K562 (cell line): ENCODE data around the gene CD99L2. TPM values are rescaled to one million over a fixed set of nuclear protein-coding genes. Genes with fewer than 3 reads are reported as not detected.

Experiments
- ATAC-seq: fragments of 200-7000 bp; cut with Tn5 transposase; 3 replicates; pipeline ENCODE4 v1.9.1; 2020; ENCODE audit warnings: moderate library complexity
- BruUV-seq: library from RNA; stranded (reverse); fragments of 400-500 nt; replicated peaks from 2 replicates; lab custom pipeline; 2021; lab: Mats Ljungman, UMichigan
- CTCF ChIA-PET: fragments of 300-600 bp; formaldehyde crosslinking; extraction: SDS; loops from one replicate; lab custom pipeline; 2021; ENCODE audit warnings: low intra/inter-chr PET ratio; lab: Yijun Ruan, JAX
- POLR2A ChIA-PET: fragments of 300-600, 350-650 bp; sonication (Branson Sonifier 250); formaldehyde crosslinking; extraction: SDS; loops from one replicate; lab custom pipeline; 2021; ENCODE audit warnings: antibody characterized with exemption, inconsistent platforms; lab: Yijun Ruan, JAX
- DNase-seq, 4 experiments: peaks; one replicate each; pipeline versions ENCODE4 v3.0.0 to v3.0.0-alpha.2; 2011 to 2018; ENCODE audit warnings: low spot score in 3 of 4, mixed read lengths in 3 of 4; ENCODE audit errors: extremely low read depth in 1 of 4
- FAIRE-seq: peaks from 2 replicates; lab custom pipeline; 2011; peaks lifted over from hg19 to GRCh38; lab: Jason Lieb, UNC
- H2AFZ ChIP-seq: 2 replicates; pipeline ENCODE4 v1.6.0; 2011; ENCODE audit warnings: low read depth, low read length, control low read depth, inconsistent platforms
- H3K27ac ChIP-seq: fragments of 200-600 bp; 3 replicates; pipeline ENCODE4 v1.8.0; 2011; ENCODE audit warnings: low read depth, mild to moderate bottlenecking, control low read depth, inconsistent platforms, low read length, moderate library complexity, mixed read lengths; ENCODE audit errors: extremely low read depth
- H3K27me3 ChIP-seq, 2 experiments: fragments of 300-600 bp in 1 of 2; 2 replicates in 1 of 2; 3 replicates in 1 of 2; pipeline versions ENCODE4 v1.6.0 to v1.8.0; 2011; ENCODE audit warnings: inconsistent platforms in 2 of 2, low read length in 2 of 2, mild to moderate bottlenecking in 1 of 2, mixed read lengths in 1 of 2, moderate library complexity in 1 of 2; ENCODE audit not compliant: control insufficient read depth in 2 of 2, insufficient read depth in 2 of 2
- H3K36me3 ChIP-seq: fragments of 300-600 bp; 3 replicates; pipeline ENCODE4 v1.8.0; 2011; ENCODE audit warnings: mild to moderate bottlenecking, low read length, inconsistent platforms; ENCODE audit not compliant: control insufficient read depth, insufficient read depth
- H3K4me1 ChIP-seq, 2 experiments: fragments of 200-600 bp in 1 of 2; replicated peaks in 1 of 2; 2 replicates in 1 of 2; 3 replicates in 1 of 2; pipeline versions ENCODE4 v1.5.1 to v1.8.0; 2011; ENCODE audit warnings: inconsistent platforms in 2 of 2, low read length in 2 of 2, mild to moderate bottlenecking in 1 of 2, mixed read lengths in 1 of 2, moderate library complexity in 1 of 2; ENCODE audit not compliant: control insufficient read depth in 2 of 2, insufficient read depth in 2 of 2
- H3K4me2 ChIP-seq: 2 replicates; pipeline ENCODE4 v1.6.1; 2011; ENCODE audit warnings: low read length, control low read depth, inconsistent platforms, mixed read lengths; ENCODE audit not compliant: insufficient read depth
- H3K4me3 ChIP-seq: fragments of 200-600 bp; sonication (generic), shearing (Covaris generic); 2 replicates; pipeline ENCODE4 v1.5.1; 2016; ENCODE audit warnings: control low read depth, inconsistent platforms
- H3K79me2 ChIP-seq: fragments of 200-600 bp; 3 replicates; pipeline ENCODE4 v1.8.0; 2011; ENCODE audit warnings: low read length, inconsistent platforms; ENCODE audit not compliant: control insufficient read depth, insufficient read depth
- H3K9ac ChIP-seq, 2 experiments: 2 replicates each; pipeline versions ENCODE4 v1.6.0 to v1.6.1; 2011; ENCODE audit warnings: low read depth in 2 of 2, low read length in 2 of 2, control low read depth in 1 of 2, inconsistent platforms in 1 of 2, mild to moderate bottlenecking in 1 of 2, mixed read lengths in 1 of 2; ENCODE audit not compliant: insufficient read depth in 1 of 2
- H3K9me1 ChIP-seq: one replicate; pipeline ENCODE4 v1.6.0; 2011; ENCODE audit warnings: inconsistent platforms, mild to moderate bottlenecking, low read length, moderate library complexity; ENCODE audit not compliant: control insufficient read depth, insufficient read depth
- H3K9me3 ChIP-seq: replicated peaks from 2 replicates; pipeline ENCODE4 v1.5.1; 2011; ENCODE audit warnings: low read depth, low read length, inconsistent platforms; ENCODE audit not compliant: control insufficient read depth, insufficient read depth
- H4K20me1 ChIP-seq: replicated peaks from 2 replicates; pipeline ENCODE4 v1.6.1; 2011; ENCODE audit warnings: low read length, inconsistent platforms, mixed read lengths; ENCODE audit not compliant: control insufficient read depth, insufficient read depth
- BRD4 ChIP-seq: fragments of 200-600 bp; sonication (generic); IDR thresholded peaks from 2 replicates; pipeline ENCODE4 v1.6.1; 2017; ENCODE audit warnings: inconsistent platforms
- CAMTA2 ChIP-seq: fragments of 250-450 bp; sonication (Bioruptor Pico); conservative IDR thresholded peaks from 2 replicates; pipeline ENCODE4 v1.5.1; 2022
- CBFA2T3 ChIP-seq: fragments of 450-650 bp; IDR thresholded peaks from 2 replicates; pipeline ENCODE4 v1.6.1; 2017
- CBFB ChIP-seq: sonication (generic); formaldehyde crosslinking; IDR thresholded peaks from 2 replicates; pipeline ENCODE4 v1.4.0; 2020; ENCODE audit warnings: mild to moderate bottlenecking, missing genetic modification reagents
- E2F3 ChIP-seq: fragments of 250-450 bp; sonication (Bioruptor Pico); IDR thresholded peaks from 2 replicates; pipeline ENCODE4 v1.4.0; 2020; ENCODE audit warnings: mild to moderate bottlenecking
- FIP1L1 ChIP-seq: fragments of 200-400 bp; formaldehyde crosslinking; IDR thresholded peaks from 2 replicates; pipeline ENCODE4 v1.6.1; 2018; ENCODE audit warnings: mild to moderate bottlenecking, low read depth, low read length; ENCODE audit not compliant: poor library complexity, severe bottlenecking
- HDGF ChIP-seq: fragments of 450-650 bp; IDR thresholded peaks from 2 replicates; pipeline ENCODE4 v1.6.1; 2016
- KLF13 ChIP-seq: fragments of 450-650 bp; IDR thresholded peaks from 2 replicates; pipeline ENCODE4 v1.6.1; 2016; ENCODE audit warnings: missing genetic modification characterization, low read depth, mild to moderate bottlenecking, missing compliant biosample characterization, moderate library complexity, borderline replicate concordance
- NONO ChIP-seq, 2 experiments: fragments of 200-400 bp in 1 of 2; fragments of 450-650 bp in 1 of 2; formaldehyde crosslinking in 1 of 2; IDR thresholded peaks; 2 replicates each; pipeline ENCODE4 v1.6.1; 2017; ENCODE audit warnings: low read depth in 2 of 2, mild to moderate bottlenecking in 2 of 2, moderate library complexity in 2 of 2, low read length in 1 of 2
- NR2C1 ChIP-seq, 2 experiments: fragments of 450-650 bp; IDR thresholded peaks; 2 replicates each; pipeline ENCODE4 v1.6.1; 2017; ENCODE audit warnings: mild to moderate bottlenecking in 2 of 2, antibody characterized with exemption in 1 of 2, inconsistent platforms in 1 of 2, missing compliant biosample characterization in 1 of 2, missing genetic modification characterization in 1 of 2
- SMAD2 ChIP-seq: fragments of 150-350 bp; IDR thresholded peaks from 2 replicates; pipeline ENCODE4 v1.6.1; 2014; ENCODE audit warnings: low read depth, mild to moderate bottlenecking, low read length
- SRSF3 ChIP-seq: fragments of 200-400 bp; formaldehyde crosslinking; IDR thresholded peaks from 2 replicates; pipeline ENCODE4 v1.6.1; 2016; ENCODE audit warnings: mild to moderate bottlenecking, low read length, moderate library complexity; ENCODE audit not compliant: insufficient read depth
- TBP ChIP-seq: optimal IDR thresholded peaks from 2 replicates; pipeline ENCODE3; 2011; ENCODE audit warnings: low read depth, low read length, improper control_type of control experiment
- TCFL5 ChIP-seq: fragments of 250-450 bp; sonication (Bioruptor Pico); conservative IDR thresholded peaks from 2 replicates; pipeline ENCODE4 v1.6.1; 2021; ENCODE audit warnings: mild to moderate bottlenecking, moderate library complexity, matching md5 sums
- TRIM28 ChIP-seq: fragments of 450-650 bp; IDR thresholded peaks from 2 replicates; pipeline ENCODE4 v1.6.1; 2017
- ZFP1 ChIP-seq: fragments of 450-650 bp; formaldehyde crosslinking; IDR thresholded peaks from 2 replicates; pipeline ENCODE4 v1.4.0; 2020; ENCODE audit warnings: mild to moderate bottlenecking, mixed read lengths
- ZNF12 ChIP-seq: sonication (generic); formaldehyde crosslinking; IDR thresholded peaks from 2 replicates; pipeline ENCODE4 v1.4.0; 2020; ENCODE audit warnings: mild to moderate bottlenecking, missing genetic modification reagents
- ZNF263 ChIP-seq: sonication (generic); formaldehyde crosslinking; IDR thresholded peaks from 2 replicates; pipeline ENCODE4 v1.8.0; 2022; ENCODE audit warnings: mild to moderate bottlenecking, missing genetic modification reagents, borderline replicate concordance
- WGBS: fragments of 100-300 bp; shearing (Covaris generic); methylation state at CpG from one replicate; pipeline ENCODE4 v1.1.6; 2016; ENCODE audit warnings: low coverage, mixed read lengths; ENCODE audit not compliant: insufficient coverage; ENCODE audit errors: missing lambda C conversion rate; 5-methylcytosine and 5-hydroxymethylcytosine counted together
- in situ Hi-C: fragments of 300-500 bp; cut with MboI; formaldehyde crosslinking; loops from 4 replicates; pipeline ENCODE4 v1.15.0; 2018; ENCODE audit warnings: inconsistent platforms, mixed read lengths
- intact Hi-C: fragments of 100-400 bp; cut with micrococcal nuclease; formaldehyde crosslinking; loops from 2 replicates; pipeline ENCODE4 v1.14.2; 2022
- polyA plus RNA-seq, 8 experiments: library from polyadenylated mRNA; depleted of rRNA in 4 of 8; stranded (reverse) in 5 of 8; unstranded in 3 of 8; fragments of >200 nt; fragmentation: Nextera tagmentation in 2 of 8; fragmentation: Illumina TruSeq in 1 of 8; extraction: Ambion mirVana in 2 of 8; extraction: Trizol in 1 of 8; gene quantifications; 2 replicates each; pipeline versions ENCODE4 v1.2.1 to v1.2.3, GENCODE V29; 2011 to 2014; ENCODE audit warnings: inconsistent platforms in 1 of 8, missing spikeins in 1 of 8
- total RNA-seq, 7 experiments: library from RNA; depleted of rRNA in 6 of 7; stranded (reverse); fragments of >200 nt in 6 of 7; fragmentation: Illumina TruSeq in 2 of 7; extraction: Trizol in 2 of 7; gene quantifications; 2 replicates each; pipeline versions ENCODE4 v1.2.1 to v1.2.3, GENCODE V29; 2011 to 2021; ENCODE audit warnings: low replicate concordance in 1 of 7
- TF ChIP-seq, protein P1 (sequence below): fragments of 450-650 bp; IDR thresholded peaks from 2 replicates; pipeline ENCODE4 v1.6.1; 2018; ENCODE audit not compliant: partially characterized antibody
- TF ChIP-seq, protein P2 (sequence below): sonication (generic); formaldehyde crosslinking; IDR thresholded peaks from 2 replicates; pipeline ENCODE4 v1.8.0; 2022; ENCODE audit warnings: mild to moderate bottlenecking, missing genetic modification reagents

The CD99L2 gene
- total and polyA plus RNA-seq, 9 of the 15 experiments (the other 6 are each of a cell fraction or from before 2014, with no cell fraction given): 0.76 to 19.0 (median 11.9) TPM

GRCh38 chrX:150752124-150752523 lies 146.3 kb downstream of the CD99L2 start:
- ATAC-seq: no peak
- Histone ChIP-seq H4K20me1 (no peaks in the 10 kb centered on the region), H3K27ac (no peak overlapping the region), H3K36me3 (peaks cover 30% of the 10 kb centered on the region; the same call in 2 of the 3 replicates), H3K79me2 (no peaks in the 10 kb centered on the region), H3K4me1 (no peaks in the 10 kb centered on the region), H3K4me3 (no peak overlapping the region), H3K9me3 (no peaks in the 10 kb centered on the region), H3K27me3 (no peaks in the 10 kb centered on the region), H3K4me2 (no peak overlapping the region)
- TF ChIP-seq TRIM28 (no peak), E2F3 (CRISPR knock-in tag) (no peak), BRD4 (no peak), ZNF12 (CRISPR knock-in tag) (no peak), TCFL5 (no peak), KLF13 (no peak), CAMTA2 (CRISPR knock-in tag) (no peak), TBP (no peak), ZNF263 (CRISPR knock-in tag) (no peak), ZFP1 (CRISPR knock-in tag) (no peak), SMAD2 (no peak), HDGF (no peak), FIP1L1 (no peak), NONO (IDR thresholded peaks at IDR 0.05; ENCODE audit: low read depth in 2 of 2, low read length in 1 of 2) (no peak), NR2C1 (IDR thresholded peaks at IDR 0.05) (no peak), NR2C1 (tag; IDR thresholded peaks at IDR 0.05) (no peak), CBFA2T3 (no peak), CBFB (CRISPR knock-in tag) (no peak), SRSF3 (no peak)
- TF ChIP-seq, protein P1, sequence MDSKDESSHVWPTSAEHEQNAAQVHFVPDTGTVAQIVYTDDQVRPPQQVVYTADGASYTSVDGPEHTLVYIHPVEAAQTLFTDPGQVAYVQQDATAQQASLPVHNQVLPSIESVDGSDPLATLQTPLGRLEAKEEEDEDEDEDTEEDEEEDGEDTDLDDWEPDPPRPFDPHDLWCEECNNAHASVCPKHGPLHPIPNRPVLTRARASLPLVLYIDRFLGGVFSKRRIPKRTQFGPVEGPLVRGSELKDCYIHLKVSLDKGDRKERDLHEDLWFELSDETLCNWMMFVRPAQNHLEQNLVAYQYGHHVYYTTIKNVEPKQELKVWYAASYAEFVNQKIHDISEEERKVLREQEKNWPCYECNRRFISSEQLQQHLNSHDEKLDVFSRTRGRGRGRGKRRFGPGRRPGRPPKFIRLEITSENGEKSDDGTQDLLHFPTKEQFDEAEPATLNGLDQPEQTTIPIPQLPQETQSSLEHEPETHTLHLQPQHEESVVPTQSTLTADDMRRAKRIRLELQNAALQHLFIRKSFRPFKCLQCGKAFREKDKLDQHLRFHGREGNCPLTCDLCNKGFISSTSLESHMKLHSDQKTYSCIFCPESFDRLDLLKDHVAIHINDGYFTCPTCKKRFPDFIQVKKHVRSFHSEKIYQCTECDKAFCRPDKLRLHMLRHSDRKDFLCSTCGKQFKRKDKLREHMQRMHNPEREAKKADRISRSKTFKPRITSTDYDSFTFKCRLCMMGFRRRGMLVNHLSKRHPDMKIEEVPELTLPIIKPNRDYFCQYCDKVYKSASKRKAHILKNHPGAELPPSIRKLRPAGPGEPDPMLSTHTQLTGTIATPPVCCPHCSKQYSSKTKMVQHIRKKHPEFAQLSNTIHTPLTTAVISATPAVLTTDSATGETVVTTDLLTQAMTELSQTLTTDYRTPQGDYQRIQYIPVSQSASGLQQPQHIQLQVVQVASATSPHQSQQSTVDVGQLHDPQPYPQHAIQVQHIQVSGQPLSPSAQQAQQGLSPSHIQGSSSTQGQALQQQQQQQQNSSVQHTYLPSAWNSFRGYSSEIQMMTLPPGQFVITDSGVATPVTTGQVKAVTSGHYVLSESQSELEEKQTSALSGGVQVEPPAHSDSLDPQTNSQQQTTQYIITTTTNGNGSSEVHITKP: no peak
- TF ChIP-seq, protein P2, sequence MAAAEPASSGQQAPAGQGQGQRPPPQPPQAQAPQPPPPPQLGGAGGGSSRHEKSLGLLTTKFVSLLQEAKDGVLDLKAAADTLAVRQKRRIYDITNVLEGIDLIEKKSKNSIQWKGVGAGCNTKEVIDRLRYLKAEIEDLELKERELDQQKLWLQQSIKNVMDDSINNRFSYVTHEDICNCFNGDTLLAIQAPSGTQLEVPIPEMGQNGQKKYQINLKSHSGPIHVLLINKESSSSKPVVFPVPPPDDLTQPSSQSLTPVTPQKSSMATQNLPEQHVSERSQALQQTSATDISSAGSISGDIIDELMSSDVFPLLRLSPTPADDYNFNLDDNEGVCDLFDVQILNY (CRISPR knock-in tag): no peak
- TF ChIP-seq, all 486 proteins: peak for 0
- no peak for DNase-seq
- BruUV-seq: no TSS peak
- CTCF ChIA-PET: no interaction called here
- intact Hi-C loops: no loop called here
- Histone ChIP-seq H3K9me1 (no peaks in the 10 kb centered on the region), H2AFZ (no peak overlapping the region), H3K9ac (no peak overlapping the region)
- POLR2A ChIA-PET: no interaction called here
- in situ Hi-C loops: loop anchor here (25.0 kb wide), 1 partner anchor 935 kb away; the partner anchor contains the start of gene PRRG3
- no peak for FAIRE-seq
- WGBS: 97% methylated on average over 3 of the region's 3 CpGs
